K562 (cell line): Measurements from ENCODE around the gene PSMC2. TPM values are rescaled to one million over a fixed set of nuclear protein-coding genes. Genes with fewer than 3 reads are reported as not detected.

Source experiments
- FUS ChIP-seq: fragments of 200-400 bp; formaldehyde crosslinking; optimal IDR thresholded peaks from 2 replicates; pipeline ENCODE3; 2017; ENCODE audit warnings: low read depth, low read length
- HOMEZ ChIP-seq: fragments of 250-450 bp; sonication (Bioruptor Pico); IDR thresholded peaks from 2 replicates; pipeline ENCODE4 v1.4.0; 2020; ENCODE audit warnings: mild to moderate bottlenecking, moderate library complexity
- KLF16 ChIP-seq: IDR thresholded peaks from 2 replicates; pipeline ENCODE4 v1.6.1; 2016; ENCODE audit warnings: antibody characterized with exemption
- MXI1 ChIP-seq: IDR thresholded peaks from 2 replicates; pipeline ENCODE4 v1.6.1; 2011; ENCODE audit warnings: low read depth, mild to moderate bottlenecking, improper control_type of control experiment, low read length
- NRF1 ChIP-seq, 2 experiments: fragments of 450-650 bp; IDR thresholded peaks in 1 of 2; conservative IDR thresholded peaks in 1 of 2; 2 replicates each; pipeline ENCODE4 v1.6.1; 2014; ENCODE audit warnings: mild to moderate bottlenecking in 2 of 2
- PBX2 ChIP-seq, 2 experiments: IDR thresholded peaks in 1 of 2; conservative IDR thresholded peaks in 1 of 2; 2 replicates each; pipeline ENCODE4 v1.6.1; 2016; ENCODE audit warnings: low read depth in 2 of 2, mild to moderate bottlenecking in 1 of 2, missing compliant biosample characterization in 1 of 2, missing genetic modification characterization in 1 of 2, moderate library complexity in 1 of 2
- ZNF699 ChIP-seq: fragments of 250-450 bp; sonication (Bioruptor Pico); IDR thresholded peaks from 2 replicates; pipeline ENCODE4 v1.8.0; 2021; ENCODE audit warnings: mild to moderate bottlenecking, moderate library complexity; ENCODE audit not compliant: insufficient replicate concordance
- polyA plus RNA-seq, 8 experiments: library from polyadenylated mRNA; depleted of rRNA in 4 of 8; stranded (reverse) in 5 of 8; unstranded in 3 of 8; fragments of >200 nt; fragmentation: Nextera tagmentation in 2 of 8; fragmentation: Illumina TruSeq in 1 of 8; extraction: Ambion mirVana in 2 of 8; extraction: Trizol in 1 of 8; gene quantifications; 2 replicates each; pipeline versions ENCODE4 v1.2.1 to v1.2.3, GENCODE V29; 2011 to 2014; ENCODE audit warnings: inconsistent platforms in 1 of 8, missing spikeins in 1 of 8
- total RNA-seq, 7 experiments: library from RNA; depleted of rRNA in 6 of 7; stranded (reverse); fragments of >200 nt in 6 of 7; fragmentation: Illumina TruSeq in 2 of 7; extraction: Trizol in 2 of 7; gene quantifications; 2 replicates each; pipeline versions ENCODE4 v1.2.1 to v1.2.3, GENCODE V29; 2011 to 2021; ENCODE audit warnings: low replicate concordance in 1 of 7
- TF ChIP-seq, protein P1 (sequence below): fragments of 200-800 bp; sonication (Bioruptor generic); IDR thresholded peaks from 2 replicates; pipeline ENCODE4 v1.6.1; 2016; ENCODE audit warnings: missing genetic modification characterization, missing compliant biosample characterization
- TF ChIP-seq, protein P2 (sequence below): fragments of 250-450 bp; sonication (Bioruptor Pico); IDR thresholded peaks from 2 replicates; pipeline ENCODE4 v1.9.0; 2021; ENCODE audit warnings: mild to moderate bottlenecking, inconsistent platforms
- TF ChIP-seq, protein P3 (sequence below): IDR thresholded peaks from 3 replicates; pipeline ENCODE4 v1.6.1; 2011; ENCODE audit warnings: borderline replicate concordance, mild to moderate bottlenecking, moderate library complexity; ENCODE audit not compliant: insufficient read length; ENCODE audit errors: extremely low read depth

The PSMC2 gene
- total and polyA plus RNA-seq, 9 of the 15 experiments (the other 6 are each of a cell fraction or from before 2014, with no cell fraction given) = 316 to 1,105 (median 511) TPM

GRCh38 chr7:103347507-103348267 is at the start of gene PSMC2 (continued):
- TF ChIP-seq HOMEZ (CRISPR knock-in tag) (no peak), KLF16 (no peak), NRF1 (conservative IDR thresholded peaks at IDR 0.05 in 1 of 2, IDR thresholded peaks at IDR 0.05 in 1 of 2) (no peak), FUS (no peak), ZNF699 (CRISPR knock-in tag) (no peak), PBX2 (CRISPR knock-in tag; IDR thresholded peaks at IDR 0.05; ENCODE audit: low read depth) (no peak), PBX2 (tag; conservative IDR thresholded peaks at IDR 0.05; ENCODE audit: low read depth) (no peak), MXI1 (peak; percentile 36; the same call in 1 of the 2 replicates)
- TF ChIP-seq, protein P1, sequence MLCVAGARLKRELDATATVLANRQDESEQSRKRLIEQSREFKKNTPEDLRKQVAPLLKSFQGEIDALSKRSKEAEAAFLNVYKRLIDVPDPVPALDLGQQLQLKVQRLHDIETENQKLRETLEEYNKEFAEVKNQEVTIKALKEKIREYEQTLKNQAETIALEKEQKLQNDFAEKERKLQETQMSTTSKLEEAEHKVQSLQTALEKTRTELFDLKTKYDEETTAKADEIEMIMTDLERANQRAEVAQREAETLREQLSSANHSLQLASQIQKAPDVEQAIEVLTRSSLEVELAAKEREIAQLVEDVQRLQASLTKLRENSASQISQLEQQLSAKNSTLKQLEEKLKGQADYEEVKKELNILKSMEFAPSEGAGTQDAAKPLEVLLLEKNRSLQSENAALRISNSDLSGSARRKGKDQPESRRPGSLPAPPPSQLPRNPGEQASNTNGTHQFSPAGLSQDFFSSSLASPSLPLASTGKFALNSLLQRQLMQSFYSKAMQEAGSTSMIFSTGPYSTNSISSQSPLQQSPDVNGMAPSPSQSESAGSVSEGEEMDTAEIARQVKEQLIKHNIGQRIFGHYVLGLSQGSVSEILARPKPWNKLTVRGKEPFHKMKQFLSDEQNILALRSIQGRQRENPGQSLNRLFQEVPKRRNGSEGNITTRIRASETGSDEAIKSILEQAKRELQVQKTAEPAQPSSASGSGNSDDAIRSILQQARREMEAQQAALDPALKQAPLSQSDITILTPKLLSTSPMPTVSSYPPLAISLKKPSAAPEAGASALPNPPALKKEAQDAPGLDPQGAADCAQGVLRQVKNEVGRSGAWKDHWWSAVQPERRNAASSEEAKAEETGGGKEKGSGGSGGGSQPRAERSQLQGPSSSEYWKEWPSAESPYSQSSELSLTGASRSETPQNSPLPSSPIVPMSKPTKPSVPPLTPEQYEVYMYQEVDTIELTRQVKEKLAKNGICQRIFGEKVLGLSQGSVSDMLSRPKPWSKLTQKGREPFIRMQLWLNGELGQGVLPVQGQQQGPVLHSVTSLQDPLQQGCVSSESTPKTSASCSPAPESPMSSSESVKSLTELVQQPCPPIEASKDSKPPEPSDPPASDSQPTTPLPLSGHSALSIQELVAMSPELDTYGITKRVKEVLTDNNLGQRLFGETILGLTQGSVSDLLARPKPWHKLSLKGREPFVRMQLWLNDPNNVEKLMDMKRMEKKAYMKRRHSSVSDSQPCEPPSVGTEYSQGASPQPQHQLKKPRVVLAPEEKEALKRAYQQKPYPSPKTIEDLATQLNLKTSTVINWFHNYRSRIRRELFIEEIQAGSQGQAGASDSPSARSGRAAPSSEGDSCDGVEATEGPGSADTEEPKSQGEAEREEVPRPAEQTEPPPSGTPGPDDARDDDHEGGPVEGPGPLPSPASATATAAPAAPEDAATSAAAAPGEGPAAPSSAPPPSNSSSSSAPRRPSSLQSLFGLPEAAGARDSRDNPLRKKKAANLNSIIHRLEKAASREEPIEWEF (CRISPR knock-in tag) = no peak
- TF ChIP-seq, protein P2, sequence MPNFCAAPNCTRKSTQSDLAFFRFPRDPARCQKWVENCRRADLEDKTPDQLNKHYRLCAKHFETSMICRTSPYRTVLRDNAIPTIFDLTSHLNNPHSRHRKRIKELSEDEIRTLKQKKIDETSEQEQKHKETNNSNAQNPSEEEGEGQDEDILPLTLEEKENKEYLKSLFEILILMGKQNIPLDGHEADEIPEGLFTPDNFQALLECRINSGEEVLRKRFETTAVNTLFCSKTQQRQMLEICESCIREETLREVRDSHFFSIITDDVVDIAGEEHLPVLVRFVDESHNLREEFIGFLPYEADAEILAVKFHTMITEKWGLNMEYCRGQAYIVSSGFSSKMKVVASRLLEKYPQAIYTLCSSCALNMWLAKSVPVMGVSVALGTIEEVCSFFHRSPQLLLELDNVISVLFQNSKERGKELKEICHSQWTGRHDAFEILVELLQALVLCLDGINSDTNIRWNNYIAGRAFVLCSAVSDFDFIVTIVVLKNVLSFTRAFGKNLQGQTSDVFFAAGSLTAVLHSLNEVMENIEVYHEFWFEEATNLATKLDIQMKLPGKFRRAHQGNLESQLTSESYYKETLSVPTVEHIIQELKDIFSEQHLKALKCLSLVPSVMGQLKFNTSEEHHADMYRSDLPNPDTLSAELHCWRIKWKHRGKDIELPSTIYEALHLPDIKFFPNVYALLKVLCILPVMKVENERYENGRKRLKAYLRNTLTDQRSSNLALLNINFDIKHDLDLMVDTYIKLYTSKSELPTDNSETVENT (CRISPR knock-in tag) = no peak
- TF ChIP-seq, protein P3, sequence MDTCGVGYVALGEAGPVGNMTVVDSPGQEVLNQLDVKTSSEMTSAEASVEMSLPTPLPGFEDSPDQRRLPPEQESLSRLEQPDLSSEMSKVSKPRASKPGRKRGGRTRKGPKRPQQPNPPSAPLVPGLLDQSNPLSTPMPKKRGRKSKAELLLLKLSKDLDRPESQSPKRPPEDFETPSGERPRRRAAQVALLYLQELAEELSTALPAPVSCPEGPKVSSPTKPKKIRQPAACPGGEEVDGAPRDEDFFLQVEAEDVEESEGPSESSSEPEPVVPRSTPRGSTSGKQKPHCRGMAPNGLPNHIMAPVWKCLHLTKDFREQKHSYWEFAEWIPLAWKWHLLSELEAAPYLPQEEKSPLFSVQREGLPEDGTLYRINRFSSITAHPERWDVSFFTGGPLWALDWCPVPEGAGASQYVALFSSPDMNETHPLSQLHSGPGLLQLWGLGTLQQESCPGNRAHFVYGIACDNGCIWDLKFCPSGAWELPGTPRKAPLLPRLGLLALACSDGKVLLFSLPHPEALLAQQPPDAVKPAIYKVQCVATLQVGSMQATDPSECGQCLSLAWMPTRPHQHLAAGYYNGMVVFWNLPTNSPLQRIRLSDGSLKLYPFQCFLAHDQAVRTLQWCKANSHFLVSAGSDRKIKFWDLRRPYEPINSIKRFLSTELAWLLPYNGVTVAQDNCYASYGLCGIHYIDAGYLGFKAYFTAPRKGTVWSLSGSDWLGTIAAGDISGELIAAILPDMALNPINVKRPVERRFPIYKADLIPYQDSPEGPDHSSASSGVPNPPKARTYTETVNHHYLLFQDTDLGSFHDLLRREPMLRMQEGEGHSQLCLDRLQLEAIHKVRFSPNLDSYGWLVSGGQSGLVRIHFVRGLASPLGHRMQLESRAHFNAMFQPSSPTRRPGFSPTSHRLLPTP = no peak
